Keratinocyte (primary cell): ENCODE data around the gene SAXO1. TPM values are rescaled to one million over a fixed set of nuclear protein-coding genes. Genes with fewer than 3 reads are reported as not detected.

Experiments used
- DNase-seq: peaks from one replicate; pipeline ENCODE4 v3.0.0-alpha.2; 2011; ENCODE audit warnings: low read depth, missing footprints, low spot score
- FAIRE-seq: peaks from 2 replicates; lab custom pipeline; 2011; peaks lifted over from hg19 to GRCh38; lab: Jason Lieb, UNC
- H2AFZ ChIP-seq: 2 replicates; pipeline ENCODE4 v1.6.0; 2012; ENCODE audit warnings: low read length, control low read depth, inconsistent platforms; ENCODE audit not compliant: control insufficient read depth
- H3K27ac ChIP-seq: 2 replicates; pipeline ENCODE4 v1.5.1; 2011; ENCODE audit warnings: low read length; ENCODE audit not compliant: control insufficient read depth, insufficient read depth
- H3K27me3 ChIP-seq: 3 replicates; pipeline ENCODE4 v1.6.0; 2011; ENCODE audit warnings: low read length; ENCODE audit not compliant: control insufficient read depth, insufficient read depth; ENCODE audit errors: extremely low read depth
- H3K36me3 ChIP-seq, 2 experiments: 2 replicates in 1 of 2; 3 replicates in 1 of 2; pipeline ENCODE4 v1.5.1; 2011; ENCODE audit warnings: low read length in 2 of 2, mild to moderate bottlenecking in 1 of 2; ENCODE audit not compliant: control insufficient read depth in 2 of 2, insufficient read depth in 2 of 2; ENCODE audit errors: extremely low read depth in 1 of 2
- H3K4me1 ChIP-seq: 3 replicates; pipeline ENCODE4 v1.5.1; 2011; ENCODE audit warnings: low read length; ENCODE audit not compliant: control insufficient read depth, insufficient read depth; ENCODE audit errors: extremely low read depth
- H3K4me2 ChIP-seq: 3 replicates; pipeline ENCODE4 v1.6.0; 2011; ENCODE audit warnings: low read depth, low read length; ENCODE audit not compliant: control insufficient read depth, insufficient read depth; ENCODE audit errors: extremely low read depth
- H3K4me3 ChIP-seq, 3 experiments: fragments of 200-600 bp in 1 of 3; sonication (generic) in 1 of 3; 2 replicates in 2 of 3; 3 replicates in 1 of 3; pipeline ENCODE4 v1.5.1; 2011 to 2016; ENCODE audit warnings: low read length in 3 of 3, mild to moderate bottlenecking in 3 of 3, control low read depth in 2 of 3, inconsistent platforms in 1 of 3, low read depth in 1 of 3, mixed read lengths in 1 of 3, mixed run types in 1 of 3, moderate library complexity in 1 of 3; ENCODE audit not compliant: control insufficient read depth in 2 of 3, insufficient read depth in 2 of 3; ENCODE audit errors: extremely low read depth in 1 of 3
- H3K79me2 ChIP-seq: 2 replicates; pipeline ENCODE4 v1.6.0; 2012; ENCODE audit warnings: low read length; ENCODE audit not compliant: control insufficient read depth, insufficient read depth
- H3K9ac ChIP-seq: 3 replicates; pipeline ENCODE4 v1.6.0; 2011; ENCODE audit warnings: low read length; ENCODE audit not compliant: control insufficient read depth, insufficient read depth; ENCODE audit errors: extremely low read depth
- H3K9me1 ChIP-seq: 3 replicates; pipeline ENCODE4 v1.6.0; 2011; ENCODE audit warnings: low read length; ENCODE audit not compliant: control insufficient read depth, insufficient read depth; ENCODE audit errors: extremely low read depth
- H3K9me3 ChIP-seq: 2 replicates; pipeline ENCODE4 v1.5.1; 2012; ENCODE audit warnings: low read depth, low read length; ENCODE audit not compliant: control insufficient read depth
- H4K20me1 ChIP-seq: 3 replicates; pipeline ENCODE4 v1.6.0; 2011; ENCODE audit warnings: low read length; ENCODE audit not compliant: control insufficient read depth, insufficient read depth; ENCODE audit errors: extremely low read depth
- EZH2 ChIP-seq: IDR thresholded peaks from one replicate; pipeline ENCODE4 v1.6.1; 2012; ENCODE audit warnings: inconsistent platforms, mild to moderate bottlenecking, low read length, moderate library complexity
- dilution Hi-C: fragments of 300-500 bp; cut with MboI; formaldehyde crosslinking; loops from one replicate; pipeline ENCODE4 v1.7.0; 2020; ENCODE audit warnings: low sequenced_read_pairs; ENCODE audit not compliant: extremely low pct_ligation_motif_present
- polyA plus RNA-seq, 5 experiments: library from polyadenylated mRNA; depleted of rRNA in 3 of 5; stranded (reverse) in 3 of 5; stranded (forward) in 1 of 5; unstranded in 1 of 5; fragments of >200 nt; gene quantifications; 1 replicate in 1 of 5; 2 replicates in 3 of 5; 3 replicates in 1 of 5; pipeline versions ENCODE4 v1.2.1 to v1.2.3, GENCODE V29; 2011 to 2012; ENCODE audit warnings: missing spikeins in 2 of 5, low read depth in 1 of 5, low replicate concordance in 1 of 5
- TF ChIP-seq, protein P1 (sequence below), 3 experiments: IDR thresholded peaks in 1 of 3; conservative IDR thresholded peaks in 1 of 3; optimal IDR thresholded peaks in 1 of 3; 2 replicates in 2 of 3; 3 replicates in 1 of 3; pipeline versions ENCODE3 to v1.5.1; 2011; ENCODE audit warnings: low read length in 3 of 3, mild to moderate bottlenecking in 3 of 3, moderate library complexity in 2 of 3, control low read depth in 1 of 3, inconsistent platforms in 1 of 3; ENCODE audit not compliant: insufficient read depth in 2 of 3; ENCODE audit errors: extremely low read depth in 1 of 3

SAXO1 gene
- polyA plus RNA-seq, 1 donor (not counting 4 experiments of a cell fraction or from before 2014, with no cell fraction given), result not detected

DNA sequence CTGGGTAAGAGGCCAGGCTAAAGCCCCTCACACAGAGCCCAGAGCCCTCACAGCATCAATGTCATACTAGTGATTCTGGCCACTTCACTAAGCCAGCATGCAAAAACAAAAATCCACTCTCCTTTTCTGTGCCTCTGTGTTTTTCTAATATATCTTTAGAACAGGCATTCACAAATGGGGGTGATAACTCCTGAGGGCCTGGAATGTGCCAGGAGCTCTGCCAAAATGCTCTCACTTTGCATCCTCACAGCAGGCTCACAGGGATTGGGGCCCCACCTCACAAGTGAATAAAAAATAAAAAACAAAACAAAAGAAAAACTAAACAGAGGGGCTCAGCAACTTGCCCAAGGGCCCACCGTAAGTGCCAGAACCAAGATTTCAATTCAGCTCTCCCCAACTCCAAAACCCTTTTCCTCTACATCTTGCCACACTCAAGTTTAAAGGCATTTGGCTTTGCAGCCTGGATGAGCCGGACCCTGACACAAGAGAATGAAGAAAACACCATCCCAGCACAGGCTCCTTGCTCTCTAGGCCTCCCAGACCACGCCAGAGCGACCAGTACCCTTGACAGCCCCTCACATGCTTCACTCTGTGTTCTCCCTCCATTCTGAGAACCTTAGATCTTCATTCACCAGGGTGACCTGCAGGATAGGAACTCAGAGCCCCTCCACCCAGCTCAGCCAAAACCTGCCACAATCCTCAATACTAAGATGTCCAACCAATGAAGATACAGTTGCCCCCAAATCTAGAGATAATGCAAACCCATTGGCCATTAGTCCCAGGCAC, 51.3 kb downstream of the SAXO1 start:
- Histone ChIP-seq H4K20me1 (no peaks in the 10 kb centered on the region), H3K27me3 (no peaks in the 10 kb centered on the region), H3K27ac (no peak overlapping the region), H2AFZ (no peak overlapping the region), H3K4me2 (no peak overlapping the region), H3K36me3 (no peaks in the 10 kb centered on the region), H3K4me1 (peaks cover 10% of the 10 kb centered on the region), H3K79me2 (no peaks in the 10 kb centered on the region), H3K9me3 (no peaks in the 10 kb centered on the region), H3K9ac (no peak overlapping the region), H3K4me3 (no peak overlapping the region), H3K9me1 (no peaks in the 10 kb centered on the region)
- DNase-seq (no peak), FAIRE-seq (no peak)
- dilution Hi-C loops, result no loop called here
- no peak for TF ChIP-seq EZH2
- TF ChIP-seq, protein P1, sequence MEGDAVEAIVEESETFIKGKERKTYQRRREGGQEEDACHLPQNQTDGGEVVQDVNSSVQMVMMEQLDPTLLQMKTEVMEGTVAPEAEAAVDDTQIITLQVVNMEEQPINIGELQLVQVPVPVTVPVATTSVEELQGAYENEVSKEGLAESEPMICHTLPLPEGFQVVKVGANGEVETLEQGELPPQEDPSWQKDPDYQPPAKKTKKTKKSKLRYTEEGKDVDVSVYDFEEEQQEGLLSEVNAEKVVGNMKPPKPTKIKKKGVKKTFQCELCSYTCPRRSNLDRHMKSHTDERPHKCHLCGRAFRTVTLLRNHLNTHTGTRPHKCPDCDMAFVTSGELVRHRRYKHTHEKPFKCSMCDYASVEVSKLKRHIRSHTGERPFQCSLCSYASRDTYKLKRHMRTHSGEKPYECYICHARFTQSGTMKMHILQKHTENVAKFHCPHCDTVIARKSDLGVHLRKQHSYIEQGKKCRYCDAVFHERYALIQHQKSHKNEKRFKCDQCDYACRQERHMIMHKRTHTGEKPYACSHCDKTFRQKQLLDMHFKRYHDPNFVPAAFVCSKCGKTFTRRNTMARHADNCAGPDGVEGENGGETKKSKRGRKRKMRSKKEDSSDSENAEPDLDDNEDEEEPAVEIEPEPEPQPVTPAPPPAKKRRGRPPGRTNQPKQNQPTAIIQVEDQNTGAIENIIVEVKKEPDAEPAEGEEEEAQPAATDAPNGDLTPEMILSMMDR (optimal IDR thresholded peaks at IDR 0.05 in 1 of 3, IDR thresholded peaks at IDR 0.05 in 1 of 3, conservative IDR thresholded peaks at IDR 0.05 in 1 of 3; ENCODE audit: extremely low read depth in 1 of 3, insufficient read depth in 2 of 3, low read length in 3 of 3), result no peak

DNA sequence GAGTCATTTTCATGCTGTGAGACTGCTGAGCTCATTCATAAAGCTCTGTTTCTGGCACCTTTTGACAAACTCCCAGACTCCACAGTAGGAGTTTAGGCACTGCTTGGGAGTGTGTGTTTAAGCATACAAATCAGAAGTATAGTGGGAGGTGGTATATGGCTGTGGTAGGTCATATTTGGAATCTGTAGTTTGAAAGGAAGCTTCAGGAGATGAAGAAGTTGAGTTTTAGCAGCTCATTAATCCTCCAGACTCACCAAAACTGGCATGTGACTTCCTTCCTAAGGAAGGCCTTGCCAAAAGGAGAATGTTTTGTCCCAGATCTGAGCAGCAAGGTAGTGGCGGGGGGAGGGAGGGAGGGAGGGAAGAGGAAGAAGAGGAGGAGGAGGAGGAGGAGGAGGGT, 52.8 kb downstream of the SAXO1 start:
- dilution Hi-C loops, result no loop called here
- H3K9me3 ChIP-seq, result no peaks in the 10 kb centered on the region
- no peak overlapping the region for H2AFZ ChIP-seq
- no peak for DNase-seq
- no peaks in the 10 kb centered on the region for H3K27me3 ChIP-seq
- no peaks in the 10 kb centered on the region for H3K36me3 ChIP-seq
- no peaks in the 10 kb centered on the region for H4K20me1 ChIP-seq
- no peak overlapping the region for H3K4me3 ChIP-seq
- no peak overlapping the region for H3K27ac ChIP-seq
- no peaks in the 10 kb centered on the region for H3K79me2 ChIP-seq
- H3K9me1 ChIP-seq, result no peaks in the 10 kb centered on the region
- peaks cover 12% of the 10 kb centered on the region for H3K4me1 ChIP-seq
- H3K4me2 ChIP-seq, result no peak overlapping the region
- no peak for TF ChIP-seq EZH2
- TF ChIP-seq, protein P1 (optimal IDR thresholded peaks at IDR 0.05 in 1 of 3, IDR thresholded peaks at IDR 0.05 in 1 of 3, conservative IDR thresholded peaks at IDR 0.05 in 1 of 3; ENCODE audit: extremely low read depth in 1 of 3, insufficient read depth in 2 of 3, low read length in 3 of 3), result no peak
- FAIRE-seq, result no peak
- H3K9ac ChIP-seq, result no peak overlapping the region
